Endometrium (tissue), 2 donors: Measurements from ENCODE around the gene INAVA.

Experiments used
- FAIRE-seq: peaks from 2 replicates; lab custom pipeline; 2012; peaks lifted over from hg19 to GRCh38; lab: Jason Lieb, UNC
- donor health status: control.
- donor health status: control.

INAVA gene

DNA sequence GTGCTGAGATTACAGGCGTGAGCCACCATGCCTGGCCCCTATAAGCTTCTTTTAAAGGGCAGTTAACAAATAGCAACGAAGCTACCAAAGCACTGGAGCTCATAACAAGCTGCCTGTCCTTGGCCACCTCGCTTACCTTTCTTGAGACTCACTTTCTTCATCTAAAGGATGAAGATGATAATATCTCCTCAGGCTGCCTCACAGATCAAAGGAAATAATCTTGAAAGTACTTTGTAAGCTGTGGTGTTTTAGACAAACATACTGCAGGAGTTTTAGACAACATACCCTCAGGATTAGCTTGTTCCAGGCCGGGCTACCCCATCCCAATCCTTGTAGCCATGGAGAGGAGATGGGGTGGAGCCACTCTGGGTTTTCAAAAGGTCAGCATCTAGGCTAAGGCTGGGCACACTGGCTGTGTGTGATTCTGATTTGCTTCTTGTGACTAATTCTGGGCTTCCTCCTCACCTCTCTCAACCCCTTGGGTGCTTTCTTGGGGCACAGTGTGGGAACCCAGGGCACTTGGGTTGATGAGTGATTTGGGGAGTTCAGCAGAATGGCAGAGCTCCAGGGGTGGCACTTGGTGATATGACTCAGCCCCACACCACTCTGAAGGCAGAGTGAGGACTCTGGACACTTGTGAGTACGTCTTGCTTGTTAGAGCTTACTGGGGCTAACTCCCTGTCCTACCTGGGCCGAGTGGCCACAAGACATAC, 16.7 kb upstream of the INAVA start:
- no peak for FAIRE-seq

GRCh38 chr1:200880212-200880611, 14.5 kb upstream of the INAVA start:
- no peak for FAIRE-seq

DNA sequence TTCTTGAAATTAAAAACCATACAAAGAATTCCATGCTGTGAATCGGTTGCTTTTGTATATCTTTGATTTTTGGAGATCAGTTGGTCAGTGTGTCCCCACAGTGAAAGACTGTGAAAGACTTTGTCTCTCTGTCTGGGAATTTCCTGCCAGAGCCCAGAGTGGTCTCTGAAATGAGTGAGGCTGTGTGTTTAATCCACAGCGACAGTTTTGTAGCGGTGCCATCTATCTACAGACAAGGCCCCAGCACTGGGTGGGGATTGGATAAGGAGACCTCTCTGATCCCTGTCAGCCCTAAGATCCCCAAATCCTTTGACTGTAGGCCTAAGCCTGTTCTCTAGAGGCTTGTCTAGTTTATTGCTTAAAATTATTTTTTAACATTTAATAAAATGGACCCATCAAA, 11.6 kb upstream of the INAVA start:
- FAIRE-seq: no peak

DNA sequence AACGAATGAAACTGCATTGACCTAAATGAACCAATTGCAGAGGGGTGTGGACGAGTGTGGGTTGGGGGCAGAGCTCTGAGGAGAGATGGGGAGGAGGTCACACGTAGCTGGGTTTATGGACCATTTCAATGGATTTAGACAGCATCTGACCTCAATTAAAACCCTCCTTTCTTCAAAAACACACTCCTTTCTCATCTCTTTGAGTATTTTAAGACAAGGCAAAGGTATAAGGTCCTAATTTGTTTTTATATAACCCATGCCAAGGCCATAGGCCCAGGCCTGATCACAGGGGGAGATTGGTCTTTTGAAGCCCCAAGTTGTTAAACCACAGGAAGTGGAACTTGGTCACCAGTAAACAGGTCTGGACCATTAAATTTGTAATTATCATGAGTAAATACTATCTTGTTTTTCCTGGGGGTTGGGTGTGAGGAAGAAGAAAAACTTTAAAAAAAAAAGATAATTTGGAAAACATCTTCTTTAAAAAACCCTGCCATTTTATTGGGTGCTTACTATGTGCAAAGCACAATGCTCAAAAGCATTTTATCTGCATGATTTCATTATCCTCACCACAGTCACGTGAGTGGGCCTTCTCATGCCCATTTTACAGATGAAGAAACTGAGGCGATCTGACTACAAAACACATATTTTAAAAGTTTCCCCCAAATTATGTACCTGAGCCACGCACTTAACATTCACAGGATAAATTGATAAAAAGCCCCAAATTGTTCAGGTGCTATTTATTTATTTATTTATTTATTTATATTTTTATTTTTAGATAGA, 8.9 kb upstream of the INAVA start:
- no peak for FAIRE-seq

- no peak for FAIRE-seq
These were observed 8.1 kb upstream of the INAVA start for GRCh38 chr1:200886594-200886993.

DNA sequence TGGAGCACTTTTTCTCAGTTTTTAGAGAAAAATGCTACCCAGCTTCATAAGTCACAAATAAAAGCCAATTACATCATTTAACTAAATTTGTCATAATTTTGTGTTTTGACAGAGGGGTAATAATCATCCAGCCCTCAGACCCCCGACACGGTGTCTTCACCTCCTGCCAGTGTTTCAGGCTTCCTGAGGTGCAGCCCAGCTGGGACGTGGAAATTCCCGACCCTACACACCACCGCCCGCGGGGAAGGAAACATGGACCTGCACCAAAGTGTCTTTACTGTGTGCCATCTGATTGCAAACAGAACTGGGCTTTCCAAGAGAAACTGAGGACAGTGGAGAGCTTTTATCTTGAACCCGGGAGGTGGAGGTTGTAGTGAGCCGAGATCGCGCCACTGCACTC, 7.7 kb upstream of the INAVA start:
- FAIRE-seq: no peak

GRCh38 chr1:200887772-200888348, 6.8 kb upstream of the INAVA start:
- FAIRE-seq: no peak

GRCh38 chr1:200888349-200888838, 6.3 kb upstream of the INAVA start:
- FAIRE-seq: no peak

- FAIRE-seq: no peak
These were observed 5.1 kb upstream of the INAVA start for GRCh38 chr1:200889571-200889970.

- FAIRE-seq: no peak
These were observed 4.7 kb upstream of the INAVA start for GRCh38 chr1:200890027-200890426.

GRCh38 chr1:200890818-200891773, 3.6 kb upstream of the INAVA start:
- no peak for FAIRE-seq

- FAIRE-seq: no peak
These were observed 2.9 kb upstream of the INAVA start for GRCh38 chr1:200891774-200892157.

DNA sequence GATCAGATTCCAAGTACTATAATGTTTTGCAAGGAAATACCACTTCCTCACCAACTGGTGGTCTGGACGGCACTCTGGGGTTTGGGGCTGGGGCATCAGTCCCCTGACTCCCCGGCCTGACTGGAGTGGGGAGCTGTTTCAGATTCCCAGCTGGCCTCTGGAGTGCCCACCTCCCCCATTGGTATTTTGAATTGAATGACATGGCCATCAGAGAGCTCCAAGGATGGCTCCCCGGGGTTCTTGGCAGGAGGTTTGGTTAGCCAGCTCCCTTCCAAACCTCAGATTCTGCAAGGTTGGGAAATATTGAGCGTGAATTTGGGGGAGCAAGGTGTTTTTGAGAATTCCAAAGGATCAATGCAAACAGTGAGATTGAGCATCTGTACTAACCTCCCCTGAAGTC, 2.2 kb upstream of the INAVA start:
- no peak for FAIRE-seq

DNA sequence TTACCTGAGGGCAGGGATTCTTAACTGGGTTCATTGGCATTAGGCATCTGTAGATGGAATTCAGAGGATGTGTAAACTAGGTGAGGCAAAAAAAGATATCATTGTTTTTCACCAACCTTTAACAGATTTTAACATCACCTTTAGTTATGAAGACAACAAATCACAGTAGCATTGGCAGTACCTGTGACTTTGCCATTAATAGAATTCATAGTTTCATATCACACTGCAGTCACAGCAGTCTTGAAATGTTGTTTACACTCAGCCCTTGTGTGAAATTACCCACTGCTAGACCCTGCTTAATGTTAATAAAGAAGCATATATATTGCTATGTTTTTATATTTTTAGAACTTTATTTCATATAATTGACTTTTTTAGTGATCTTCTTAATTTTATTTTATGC, 1.7 kb upstream of the INAVA start:
- no peak for FAIRE-seq

GRCh38 chr1:200893411-200893901, 1.2 kb upstream of the INAVA start:
- FAIRE-seq: no peak

- FAIRE-seq: no peak
These were observed 716 bp downstream of the INAVA start for GRCh38 chr1:200895443-200895789.

DNA sequence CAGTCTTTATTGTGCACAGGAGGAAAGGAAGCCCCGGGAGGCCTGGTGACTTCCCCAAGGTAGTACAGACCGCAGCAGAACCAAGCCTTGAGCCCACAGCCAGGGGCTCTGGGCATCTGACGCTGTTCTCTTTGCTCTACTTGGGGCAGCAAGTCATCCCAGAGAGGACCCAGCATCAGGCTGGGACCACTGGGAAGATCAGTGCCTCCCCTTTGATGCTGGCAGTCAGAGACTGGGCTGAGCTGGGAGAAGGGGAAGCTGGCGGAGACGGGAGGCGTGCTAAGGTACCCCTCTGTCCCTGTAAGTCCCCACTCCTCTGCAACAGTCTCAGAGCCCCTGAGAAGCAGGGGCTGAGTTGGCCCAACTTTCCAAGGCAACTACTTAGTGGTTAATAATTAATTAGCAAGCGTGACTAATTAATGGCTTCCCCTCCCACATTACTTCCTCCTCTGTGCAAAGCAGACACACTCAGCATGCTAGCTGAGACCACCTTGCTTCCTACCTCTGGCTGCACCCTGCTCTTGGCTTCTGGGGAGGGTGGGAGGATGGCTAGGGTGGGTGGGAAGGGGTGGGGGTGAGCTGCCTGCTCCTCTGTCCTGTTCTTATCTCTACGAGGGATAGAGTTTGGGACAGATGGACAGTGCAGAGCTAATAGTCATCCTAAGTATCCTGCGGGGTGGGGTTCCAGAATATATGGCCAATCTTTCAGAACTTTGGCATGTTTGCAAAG, 1.3 kb downstream of the INAVA start:
- no peak for FAIRE-seq

DNA sequence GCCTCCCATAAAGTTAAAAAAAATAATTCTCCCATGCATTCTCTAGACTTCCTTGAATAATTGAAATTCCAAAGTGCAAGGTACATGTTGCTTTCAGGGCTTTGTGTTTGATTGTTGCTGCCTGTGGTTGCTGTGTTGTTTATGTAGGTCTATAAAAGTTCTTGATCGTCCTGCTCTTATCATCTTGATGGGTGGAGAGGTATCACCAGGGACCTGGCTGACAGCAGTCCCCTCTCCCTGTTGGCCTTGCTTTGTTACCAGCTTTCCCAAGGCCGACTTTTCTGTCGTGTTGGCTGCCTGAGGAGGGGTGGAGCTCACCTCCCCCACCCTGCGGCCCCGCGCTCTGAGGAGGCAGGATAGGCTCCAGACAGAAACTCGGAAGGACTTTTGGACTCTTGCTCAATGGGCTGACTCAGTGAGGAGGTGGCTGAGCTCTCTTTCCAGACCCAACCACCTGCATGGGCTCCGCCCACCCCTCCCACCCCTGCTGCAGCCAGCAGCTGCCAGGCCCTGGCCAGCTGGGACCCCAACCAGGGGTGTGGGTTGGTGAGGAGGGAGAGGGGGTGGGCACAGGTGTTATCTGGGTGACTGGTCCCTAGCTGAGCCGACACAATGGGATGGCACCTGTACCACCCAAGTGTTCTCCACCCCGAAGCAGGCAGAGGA, 2.0 kb downstream of the INAVA start:
- FAIRE-seq: no peak

GRCh38 chr1:200897259-200897658, 2.6 kb downstream of the INAVA start:
- FAIRE-seq: no peak

DNA sequence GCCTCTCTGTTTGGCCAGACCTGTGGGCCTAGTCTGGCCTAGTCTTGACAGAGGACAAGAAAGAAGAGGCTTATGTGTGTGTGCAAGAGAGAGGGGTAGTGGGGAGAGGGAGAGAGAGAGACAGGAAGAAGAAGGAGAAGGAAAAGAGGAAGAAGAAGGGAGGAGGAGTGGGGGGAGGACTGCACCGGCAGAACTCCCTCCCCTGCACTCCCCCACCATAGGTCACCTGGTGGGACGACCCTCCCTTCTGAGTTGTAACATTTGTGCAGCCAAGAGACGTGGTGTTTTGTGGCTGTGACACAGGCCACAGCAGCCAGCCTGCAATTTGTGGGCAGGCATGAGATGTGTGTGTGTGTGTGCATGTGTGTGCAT, 4.3 kb downstream of the INAVA start:
- FAIRE-seq: no peak

GRCh38 chr1:200899451-200899915, 4.8 kb downstream of the INAVA start:
- FAIRE-seq: no peak
